ENCODE results near the gene CRADD.

DNA sequence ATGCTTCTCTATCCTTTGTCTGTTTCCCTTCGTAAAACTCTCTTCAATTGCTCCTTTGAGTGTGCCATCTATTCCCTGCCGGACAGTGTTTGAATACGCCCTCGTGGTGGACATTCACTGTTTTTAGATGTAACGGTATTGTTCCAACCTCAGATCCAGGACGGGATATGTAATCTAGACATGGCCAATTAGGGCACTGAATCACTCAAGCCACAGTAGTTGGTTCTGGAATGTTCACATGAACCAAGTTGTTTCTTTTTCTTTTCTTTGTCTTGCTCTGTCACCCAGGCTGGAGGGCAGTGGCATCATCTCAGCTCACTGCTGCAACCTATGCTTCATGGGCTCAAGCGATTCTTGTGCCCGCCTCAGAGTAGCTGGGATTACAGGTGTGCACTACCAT, 267.0 kb downstream of the CRADD start:
- TF ChIP-seq POLR2A (IDR thresholded peaks at IDR 0.05) (no peak), POLR2AphosphoS5 (IDR thresholded peaks at IDR 0.05) (no peak)
- TF ChIP-seq, protein P1, sequence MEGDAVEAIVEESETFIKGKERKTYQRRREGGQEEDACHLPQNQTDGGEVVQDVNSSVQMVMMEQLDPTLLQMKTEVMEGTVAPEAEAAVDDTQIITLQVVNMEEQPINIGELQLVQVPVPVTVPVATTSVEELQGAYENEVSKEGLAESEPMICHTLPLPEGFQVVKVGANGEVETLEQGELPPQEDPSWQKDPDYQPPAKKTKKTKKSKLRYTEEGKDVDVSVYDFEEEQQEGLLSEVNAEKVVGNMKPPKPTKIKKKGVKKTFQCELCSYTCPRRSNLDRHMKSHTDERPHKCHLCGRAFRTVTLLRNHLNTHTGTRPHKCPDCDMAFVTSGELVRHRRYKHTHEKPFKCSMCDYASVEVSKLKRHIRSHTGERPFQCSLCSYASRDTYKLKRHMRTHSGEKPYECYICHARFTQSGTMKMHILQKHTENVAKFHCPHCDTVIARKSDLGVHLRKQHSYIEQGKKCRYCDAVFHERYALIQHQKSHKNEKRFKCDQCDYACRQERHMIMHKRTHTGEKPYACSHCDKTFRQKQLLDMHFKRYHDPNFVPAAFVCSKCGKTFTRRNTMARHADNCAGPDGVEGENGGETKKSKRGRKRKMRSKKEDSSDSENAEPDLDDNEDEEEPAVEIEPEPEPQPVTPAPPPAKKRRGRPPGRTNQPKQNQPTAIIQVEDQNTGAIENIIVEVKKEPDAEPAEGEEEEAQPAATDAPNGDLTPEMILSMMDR (IDR thresholded peaks at IDR 0.05): no peak
